PC-3 (cell line): Measurements from ENCODE around the gene NCOA1. TPM values are rescaled to one million over a fixed set of nuclear protein-coding genes. Genes with fewer than 3 reads are reported as not detected.

Experiments
- ATAC-seq: fragments of 200-7000 bp; cut with Tn5 transposase; 2 replicates; pipeline ENCODE4 v1.9.1; 2020; ENCODE audit warnings: mild to moderate bottlenecking, moderate library complexity
- BruUV-seq: library from RNA; stranded (reverse); fragments of 400-500 nt; replicated peaks from 2 replicates; lab custom pipeline; 2021; lab: Mats Ljungman, UMichigan
- CTCF ChIA-PET: fragments of 300-600 bp; sonication (Branson Sonifier 250); formaldehyde crosslinking; loops from one replicate; lab custom pipeline; 2022; ENCODE audit warnings: antibody characterized with exemption; lab: Charles Lee
- POLR2A ChIA-PET: fragments of 300-600 bp; sonication (Branson Sonifier 250); formaldehyde crosslinking; loops from one replicate; lab custom pipeline; 2022; ENCODE audit warnings: antibody characterized with exemption; ENCODE audit not compliant: unreplicated experiment; lab: Charles Lee
- DNase-seq: peaks from one replicate; pipeline ENCODE4 v3.0.0-alpha.2; 2015
- H2AFZ ChIP-seq: fragments of 300-600 bp; sonication (generic); 2 replicates; pipeline ENCODE4 v1.6.0; 2016; ENCODE audit warnings: antibody characterized with exemption, low read length
- H3F3A ChIP-seq: fragments of 300-600 bp; sonication (generic); one replicate; pipeline ENCODE4 v1.6.0; 2017; ENCODE audit warnings: antibody characterized with exemption, low read length, control low read depth, mild to moderate bottlenecking; ENCODE audit not compliant: unreplicated experiment
- H3K27ac ChIP-seq: fragments of 300-600 bp; sonication (generic); 2 replicates; pipeline ENCODE4 v1.5.1; 2016; ENCODE audit warnings: mild to moderate bottlenecking, low read length
- H3K27me3 ChIP-seq: fragments of 300-600 bp; sonication (generic); 2 replicates; pipeline ENCODE4 v1.6.1; 2016; ENCODE audit warnings: low read length, mixed read lengths
- H3K36me3 ChIP-seq: fragments of 300-600 bp; sonication (generic); 2 replicates; pipeline ENCODE4 v1.6.1; 2016; ENCODE audit warnings: low read depth, mixed run types, low read length, mixed read lengths
- H3K4me1 ChIP-seq: fragments of 300-600 bp; sonication (generic); 2 replicates; pipeline ENCODE4 v1.5.1; 2016; ENCODE audit warnings: low read length; ENCODE audit not compliant: insufficient read depth
- H3K4me2 ChIP-seq: fragments of 300-600 bp; sonication (generic); 2 replicates; pipeline ENCODE4 v1.6.0; 2016; ENCODE audit warnings: low read length
- H3K4me3 ChIP-seq: fragments of 300-600 bp; sonication (generic); 2 replicates; pipeline ENCODE4 v1.5.1; 2016; ENCODE audit warnings: mild to moderate bottlenecking, low read length, mixed read lengths
- H3K79me2 ChIP-seq: fragments of 300-600 bp; sonication (generic); 2 replicates; pipeline ENCODE4 v1.6.1; 2017; ENCODE audit warnings: low read length, mixed read lengths
- H3K9ac ChIP-seq: fragments of 300-600 bp; sonication (generic); 2 replicates; pipeline ENCODE4 v1.6.0; 2016; ENCODE audit warnings: mild to moderate bottlenecking, low read length
- H3K9me2 ChIP-seq: fragments of 300-600 bp; sonication (generic); replicated peaks from 2 replicates; pipeline ENCODE4 v1.6.1; 2016; ENCODE audit warnings: mixed run types, low read length, mixed read lengths
- H3K9me3 ChIP-seq: fragments of 300-600 bp; sonication (generic); 2 replicates; pipeline ENCODE4 v1.6.1; 2016; ENCODE audit warnings: low read length, mixed read lengths
- H4K20me1 ChIP-seq: fragments of 300-600 bp; sonication (generic); 2 replicates; pipeline ENCODE4 v1.6.1; 2016; ENCODE audit warnings: low read length, mixed read lengths
- CTCF ChIP-seq: fragments of 300-600 bp; sonication (generic); conservative IDR thresholded peaks from 2 replicates; pipeline ENCODE4 v1.5.1; 2017; ENCODE audit warnings: antibody characterized with exemption, low read depth, mild to moderate bottlenecking, low read length
- EZH2 ChIP-seq: fragments of 300-600 bp; sonication (generic); IDR thresholded peaks from one replicate; pipeline ENCODE4 v1.6.1; 2017; ENCODE audit warnings: antibody characterized with exemption, mild to moderate bottlenecking, low read length; ENCODE audit not compliant: unreplicated experiment
- EZH2phosphoT487 ChIP-seq: fragments of 300-600 bp; sonication (generic); IDR thresholded peaks from 2 replicates; pipeline ENCODE4 v1.6.1; 2018; ENCODE audit warnings: mild to moderate bottlenecking, antibody characterized with exemption, low read length, borderline replicate concordance
- intact Hi-C: fragments of 100-400 bp; cut with micrococcal nuclease; formaldehyde crosslinking; loops from 2 replicates; pipeline ENCODE4 v1.9.0; 2023
- total RNA-seq: library from RNA; depleted of rRNA; stranded (reverse); fragments of >200 nt; gene quantifications from 2 replicates; pipeline ENCODE4 v1.2.3, GENCODE V29; 2014

The NCOA1 gene
- total RNA-seq, 1 experiment from 2014 or later: 7.5 TPM

- DNase-seq: no peak
- POLR2A ChIA-PET: no interaction called here
- no TSS peak for BruUV-seq
- no peak overlapping the region for H3K4me3 ChIP-seq
- H2AFZ ChIP-seq: no peak overlapping the region
- no peaks in the 10 kb centered on the region for H3K79me2 ChIP-seq
- ATAC-seq: no peak
- H3K27me3 ChIP-seq: no peaks in the 10 kb centered on the region
- H3K27ac ChIP-seq: no peak overlapping the region
- H3K36me3 ChIP-seq: no peaks in the 10 kb centered on the region
- no peaks in the 10 kb centered on the region for H4K20me1 ChIP-seq
- no peaks in the 10 kb centered on the region for H3K9me2 ChIP-seq
- peaks cover 12% of the 10 kb centered on the region for H3K4me1 ChIP-seq
- H3K4me2 ChIP-seq: no peak overlapping the region
- CTCF ChIA-PET: no interaction called here
- intact Hi-C loops: no loop called here
- no peaks in the 10 kb centered on the region for H3K9me3 ChIP-seq
- H3F3A ChIP-seq: no peaks in the 10 kb centered on the region
- no peak overlapping the region for H3K9ac ChIP-seq
- TF ChIP-seq EZH2 (no peak), CTCF (no peak), EZH2phosphoT487 (no peak)
Measured at GRCh38 chr2:24474053-24474452, 17.0 kb upstream of the NCOA1 start.

DNA sequence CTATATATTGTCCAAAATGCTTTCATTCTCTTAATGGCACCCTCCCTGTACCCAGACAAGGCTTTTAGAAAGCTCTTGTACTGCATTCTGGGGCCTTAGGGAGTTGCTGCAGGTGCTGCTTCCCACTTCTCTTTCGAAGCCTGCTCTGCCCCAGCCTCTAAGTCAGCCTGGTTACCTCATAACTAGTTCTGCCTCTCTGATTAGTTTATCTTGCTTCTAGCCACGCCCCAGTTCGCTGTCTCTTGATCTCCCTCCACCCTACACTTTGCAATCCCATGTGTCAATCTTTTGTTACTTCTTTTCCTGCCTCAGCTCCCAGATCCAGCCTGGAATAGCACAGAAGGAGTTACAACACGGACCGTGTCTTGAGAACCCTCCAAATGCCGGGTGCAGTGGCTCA is 13.8 kb upstream of the NCOA1 start:
- CTCF ChIA-PET: no interaction called here
- Histone ChIP-seq H3K4me2 (no peak overlapping the region), H4K20me1 (no peaks in the 10 kb centered on the region), H3K27me3 (no peaks in the 10 kb centered on the region), H3K79me2 (no peaks in the 10 kb centered on the region), H3K27ac (no peak overlapping the region), H3F3A (no peaks in the 10 kb centered on the region), H3K9me2 (no peaks in the 10 kb centered on the region), H3K9me3 (no peaks in the 10 kb centered on the region), H2AFZ (no peak overlapping the region), H3K9ac (no peak overlapping the region), H3K4me3 (no peak overlapping the region), H3K4me1 (peaks cover 12% of the 10 kb centered on the region), H3K36me3 (no peaks in the 10 kb centered on the region)
- BruUV-seq: no TSS peak
- intact Hi-C loops: no loop called here
- DNase-seq (no peak), ATAC-seq (no peak)
- TF ChIP-seq EZH2: no peak
- no peak for TF ChIP-seq EZH2phosphoT487
- no peak for TF ChIP-seq CTCF
- POLR2A ChIA-PET: no interaction called here

GRCh38 chr2:24478243-24478642 is 12.8 kb upstream of the NCOA1 start:
- Histone ChIP-seq H2AFZ (no peak overlapping the region), H3K4me1 (peaks cover 12% of the 10 kb centered on the region), H3K4me2 (no peak overlapping the region), H3K27ac (no peak overlapping the region), H3K9me3 (no peaks in the 10 kb centered on the region), H4K20me1 (no peaks in the 10 kb centered on the region), H3K9me2 (no peaks in the 10 kb centered on the region), H3K27me3 (no peaks in the 10 kb centered on the region), H3F3A (no peaks in the 10 kb centered on the region), H3K4me3 (no peak overlapping the region), H3K79me2 (no peaks in the 10 kb centered on the region), H3K36me3 (no peaks in the 10 kb centered on the region), H3K9ac (no peak overlapping the region)
- DNase-seq: peak; percentile 58
- TF ChIP-seq EZH2: no peak
- no peak for TF ChIP-seq CTCF
- no peak for TF ChIP-seq EZH2phosphoT487
- intact Hi-C loops: no loop called here
- ChIA-PET CTCF (no interaction called here), POLR2A (no interaction called here)
- BruUV-seq: no TSS peak
- peak; percentile 64 for ATAC-seq
